ENCODE measurements around the gene ADIRF. TPM values are rescaled to one million over a fixed set of nuclear protein-coding genes. Genes with fewer than 3 reads are reported as not detected.

The ADIRF gene
- 36.3 and 73.0 TPM in 2 replicates for total RNA-seq

GRCh38 chr10:86968271-86968993 lies at the start of gene ADIRF:
Gene ADIRF, plus strand, starts transcription at chr10:86968482. Its CDS starts 63 bp downstream, at chr10:86968545.

GRCh38 chr10:86957471-86958115 lies 10.7 kb upstream of the ADIRF start, which contains the start of gene MMRN2:
Gene MMRN2, minus strand, starts transcription at chr10:86957615. Its CDS starts 74 bp downstream, at chr10:86957541.

GRCh38 chr10:86958116-86958900 lies 10.0 kb upstream of the ADIRF start, which contains the start of gene SNCG:
Gene SNCG, plus strand, starts transcription at chr10:86958599. Its CDS starts 99 bp downstream, at chr10:86958698.

GRCh38 chr10:87020056-87020455 lies 51.8 kb downstream of the ADIRF start, which contains the start of gene FAM25A:
Gene FAM25A, plus strand, starts transcription at chr10:87020294. Its CDS starts 31 bp downstream, at chr10:87020325.

Other genes with a start within 250 kb of the ADIRF start
- 59.3 and 60.6 TPM in 2 replicates for gene BMPR1A, start 211.9 kb upstream of the ADIRF start, total RNA-seq
- 3.9 and 14.9 TPM in 2 replicates for gene MMRN2, start 10.9 kb upstream of the ADIRF start, total RNA-seq
- 7.2 and 7.5 TPM in 2 replicates for gene SNCG, start 9.9 kb upstream of the ADIRF start, total RNA-seq
- not detected in 2 replicates for gene FAM25A, start 51.8 kb downstream of the ADIRF start, total RNA-seq
- 280 and 331 TPM in 2 replicates for gene GLUD1, start 126.4 kb downstream of the ADIRF start, total RNA-seq
- 24.4 and 36.5 TPM in 2 replicates for gene SHLD2, start 126.7 kb downstream of the ADIRF start, total RNA-seq

Data from uterine smooth muscle cell (primary cell).